GM19351 (cell line): ENCODE results near the gene ANKRD13D.
A peak's percentile ranks its signal among the peaks of the same experiment; 100 is the strongest.

Experiments
- ATAC-seq: cut with Tn5 transposase; IDR thresholded peaks from one replicate; pipeline ENCODE4 v1.9.1; 2021; ENCODE audit warnings: mild to moderate bottlenecking, moderate library complexity; ENCODE audit not compliant: unreplicated experiment

The ANKRD13D gene

GRCh38 chr11:67285541-67286498, 3.3 kb upstream of the ANKRD13D start:
- no peak for ATAC-seq

- ATAC-seq = no peak
Measured at GRCh38 chr11:67286621-67287333, 2.3 kb upstream of the ANKRD13D start.

- ATAC-seq = no peak
Measured at GRCh38 chr11:67287355-67288197, 1.5 kb upstream of the ANKRD13D start.

GRCh38 chr11:67288198-67288451, 978 bp upstream of the ANKRD13D start:
- no peak for ATAC-seq

GRCh38 chr11:67288452-67289225, 464 bp upstream of the ANKRD13D start:
- ATAC-seq = peak; percentile 57

GRCh38 chr11:67289651-67290479, 762 bp downstream of the ANKRD13D start:
- no peak for ATAC-seq

GRCh38 chr11:67290801-67291200, 1.7 kb downstream of the ANKRD13D start:
- no peak for ATAC-seq

GRCh38 chr11:67291481-67292381, 2.6 kb downstream of the ANKRD13D start:
- no peak for ATAC-seq

GRCh38 chr11:67292671-67293070, 3.6 kb downstream of the ANKRD13D start:
- no peak for ATAC-seq

GRCh38 chr11:67293090-67293489, 4.0 kb downstream of the ANKRD13D start:
- no peak for ATAC-seq

GRCh38 chr11:67295846-67296245, 6.7 kb downstream of the ANKRD13D start:
- ATAC-seq = no peak

- ATAC-seq = no peak
Measured at GRCh38 chr11:67298786-67299185, 9.7 kb downstream of the ANKRD13D start.

GRCh38 chr11:67299471-67300191, 10.5 kb downstream of the ANKRD13D start:
- no peak for ATAC-seq

- no peak for ATAC-seq
Measured at GRCh38 chr11:67300256-67300755, 11.2 kb downstream of the ANKRD13D start.

- ATAC-seq = no peak
Measured at GRCh38 chr11:67300756-67301312, 11.7 kb downstream of the ANKRD13D start.

- ATAC-seq = no peak
Measured at GRCh38 chr11:67301313-67301921, 12.3 kb downstream of the ANKRD13D start.

- no peak for ATAC-seq
Measured at GRCh38 chr11:67301951-67302516, 12.9 kb downstream of the ANKRD13D start.
